ENCODE data around the gene MT1A.
"Not testable (repeated sequence)": the region's sequence is repeated elsewhere in the genome, so short reads cannot be mapped to it uniquely, and the experiment has no call there.

Gene MT1A

GRCh38 chr16:56658327-56658875, 19.9 kb downstream of the MT1A start:
- DNase-seq: no peak

- peak; percentile 28 for DNase-seq
Measured at GRCh38 chr16:56662357-56663354, 24.2 kb downstream of the MT1A start.

- DNase-seq: no peak
Measured at GRCh38 chr16:56664506-56664905, 26.0 kb downstream of the MT1A start.

- not testable (repeated sequence) for DNase-seq
Measured at GRCh38 chr16:56665286-56666261, 27.1 kb downstream of the MT1A start.

- DNase-seq: no peak
Measured at GRCh38 chr16:56667581-56668571, 29.4 kb downstream of the MT1A start, which contains the start of gene MT1G. MT1G (minus strand) TSS chr16:56668065; CDS start chr16:56667993, 72 bp downstream.

- DNase-seq: no peak
Measured at GRCh38 chr16:56669005-56669839, 30.8 kb downstream of the MT1A start, which contains the start of gene MT1H. MT1H (plus strand) TSS chr16:56669814; CDS start chr16:56669885, 71 bp downstream.

GRCh38 chr16:56669840-56670619, 31.6 kb downstream of the MT1A start:
- DNase-seq: no peak

- DNase-seq: no peak
Measured at GRCh38 chr16:56670620-56670934, 32.1 kb downstream of the MT1A start.

- not testable (repeated sequence) for DNase-seq
Measured at GRCh38 chr16:56671691-56672090, 33.2 kb downstream of the MT1A start.

GRCh38 chr16:56672171-56672570, 33.7 kb downstream of the MT1A start:
- DNase-seq: not testable (repeated sequence)

- no peak for DNase-seq
Measured at GRCh38 chr16:56672761-56673536, 34.5 kb downstream of the MT1A start.

GRCh38 chr16:56673921-56674320, 35.5 kb downstream of the MT1A start:
- peak; percentile 31 for DNase-seq

- not testable (repeated sequence) for DNase-seq
Measured at GRCh38 chr16:56674570-56674969, 36.1 kb downstream of the MT1A start.

- peak; percentile 38 for DNase-seq
Measured at GRCh38 chr16:56675685-56676210, 37.3 kb downstream of the MT1A start.

- DNase-seq: no peak
Measured at GRCh38 chr16:56677474-56677873, 39.0 kb downstream of the MT1A start.

GRCh38 chr16:56679078-56679730, 40.7 kb downstream of the MT1A start:
- no peak for DNase-seq

- DNase-seq: no peak
Measured at GRCh38 chr16:56679818-56680217, 41.4 kb downstream of the MT1A start.

All from CD4-positive, alpha-beta T cell treated with Interleukin-17A for 1 hour (primary cell).